ENCODE results near the gene NFATC3. TPM values are rescaled to one million over a fixed set of nuclear protein-coding genes. Genes with fewer than 3 reads are reported as not detected.

Gene NFATC3
- total and polyA plus RNA-seq, 2 of the 8 experiments (the other 6 are each of a cell fraction or from before 2014, with no cell fraction given), result 17.6 to 34.5 TPM

- TF ChIP-seq CTCF (IDR thresholded peaks at IDR 0.05; ENCODE audit: control extremely low read depth in 1 of 3, insufficient read depth in 1 of 3, low read depth in 1 of 3, low read length in 3 of 3), result no peak
- TF ChIP-seq KDM5A (IDR thresholded peaks at IDR 0.05; ENCODE audit: low read length), result no peak
- no peak for TF ChIP-seq TAF7 (optimal IDR thresholded peaks at IDR 0.05; ENCODE audit: borderline replicate concordance, low read depth, low read length)
- no peak for TF ChIP-seq CREB1 (IDR thresholded peaks at IDR 0.05)
- no peak for TF ChIP-seq EP300 (IDR thresholded peaks at IDR 0.05; ENCODE audit: borderline replicate concordance in 1 of 2, low read depth in 2 of 2, low read length in 2 of 2)
- TF ChIP-seq NRF1 (IDR thresholded peaks at IDR 0.05; ENCODE audit: low read depth, low read length), result no peak
These were observed 12.7 kb downstream of the NFATC3 start (continued) for GRCh38 chr16:68097895-68098294.

All from H1 (cell line).